ENCODE results near the gene C3orf18. TPM values are rescaled to one million over a fixed set of nuclear protein-coding genes. Genes with fewer than 3 reads are reported as not detected.

Gene C3orf18
- total RNA-seq, 1 donor from 2014 or later = 7.2 TPM

DNA sequence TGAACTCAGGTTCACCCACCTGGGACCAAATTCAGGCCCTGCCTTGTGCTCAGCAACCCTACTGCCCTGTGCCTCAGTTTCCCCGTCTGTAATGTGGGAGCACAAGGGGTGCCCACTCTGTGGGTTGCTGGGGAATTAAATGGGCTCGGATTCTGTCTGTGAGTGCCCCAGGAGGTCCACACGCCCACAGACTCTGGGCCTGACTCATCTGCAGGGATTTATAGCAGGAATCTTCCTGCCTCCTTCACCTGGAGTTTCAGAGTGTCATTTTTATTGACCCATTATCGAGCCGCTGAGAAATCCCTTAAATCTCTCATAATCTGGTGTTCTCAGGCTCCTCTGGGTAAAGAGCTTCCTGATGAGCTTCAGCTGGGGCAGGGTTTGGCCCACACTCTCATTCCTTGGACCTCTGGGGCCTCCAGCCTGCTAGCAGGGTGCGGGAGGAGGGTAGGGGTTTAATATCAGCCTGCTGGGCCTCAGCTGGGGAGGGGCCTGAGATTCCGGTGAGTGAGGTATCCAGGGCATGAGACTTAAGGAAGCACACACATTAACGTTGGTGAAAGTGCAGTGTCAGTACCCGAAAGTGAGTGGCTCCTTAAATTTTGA, 16.4 kb downstream of the C3orf18 start:
- H4K20me1 ChIP-seq (ENCODE audit: insufficient read depth, low read length) = no peaks in the 10 kb centered on the region

GRCh38 chr3:50550079-50550736, 17.3 kb downstream of the C3orf18 start:
- TF ChIP-seq EZH2 (IDR thresholded peaks at IDR 0.05; ENCODE audit: insufficient read depth, low read length) (no peak), CTCF (IDR thresholded peaks at IDR 0.05; ENCODE audit: insufficient read depth, low read depth, low read length) (peak; percentile 62)
- H3K4me3 Mint-ChIP-seq (ENCODE audit: unreplicated experiment) = no peak overlapping the region
- Histone ChIP-seq H3K9ac (ENCODE audit: low read length) (no peak overlapping the region), H3K27me3 (ENCODE audit: insufficient read depth, low read length) (peaks cover 5% of the 10 kb centered on the region), H3K4me2 (ENCODE audit: low read length) (no peak overlapping the region), H3K36me3 (ENCODE audit: insufficient read depth, low read length) (no peaks in the 10 kb centered on the region), H3K79me2 (ENCODE audit: insufficient read depth, low read length) (no peaks in the 10 kb centered on the region), H2AFZ (ENCODE audit: low read depth, low read length) (no peak overlapping the region), H3K9me3 (ENCODE audit: insufficient read depth, low read depth, low read length) (no peaks in the 10 kb centered on the region), H3K4me1 (ENCODE audit: insufficient read depth, low read length) (no peaks in the 10 kb centered on the region), H4K20me1 (ENCODE audit: insufficient read depth, low read length) (no peaks in the 10 kb centered on the region), H3K4me3 (ENCODE audit: insufficient read depth, low read depth, low read length) (no peak overlapping the region), H3K27ac (ENCODE audit: low read depth, low read length) (no peak overlapping the region)
- DNase-seq (ENCODE audit: low read depth) (no peak), FAIRE-seq (no peak)
- peaks cover 33% of the 10 kb centered on the region for H3K27me3 Mint-ChIP-seq (ENCODE audit: low read depth, unreplicated experiment)
- H3K9me3 Mint-ChIP-seq (ENCODE audit: unreplicated experiment) = no peaks in the 10 kb centered on the region
- no peak overlapping the region for H3K27ac Mint-ChIP-seq (ENCODE audit: unreplicated experiment)
- no peaks in the 10 kb centered on the region for H3K4me1 Mint-ChIP-seq (ENCODE audit: low read depth, unreplicated experiment)
- H3K36me3 Mint-ChIP-seq (ENCODE audit: low read depth, unreplicated experiment) = no peaks in the 10 kb centered on the region

More for the DNA sequence above, 16.4 kb downstream of the C3orf18 start:
- Histone ChIP-seq H3K4me1 (ENCODE audit: insufficient read depth, low read length) (no peaks in the 10 kb centered on the region), H3K36me3 (ENCODE audit: insufficient read depth, low read length) (no peaks in the 10 kb centered on the region), H3K4me3 (ENCODE audit: insufficient read depth, low read depth, low read length) (no peak overlapping the region), H3K27me3 (ENCODE audit: insufficient read depth, low read length) (peaks cover 5% of the 10 kb centered on the region), H3K79me2 (ENCODE audit: insufficient read depth, low read length) (no peaks in the 10 kb centered on the region), H2AFZ (ENCODE audit: low read depth, low read length) (no peak overlapping the region), H3K4me2 (ENCODE audit: low read length) (no peak overlapping the region), H3K27ac (ENCODE audit: low read depth, low read length) (no peak overlapping the region), H3K9ac (ENCODE audit: low read length) (no peak overlapping the region), H3K9me3 (ENCODE audit: insufficient read depth, low read depth, low read length) (no peaks in the 10 kb centered on the region)
- no peak overlapping the region for H3K4me3 Mint-ChIP-seq (ENCODE audit: unreplicated experiment)
- no peaks in the 10 kb centered on the region for H3K4me1 Mint-ChIP-seq (ENCODE audit: low read depth, unreplicated experiment)
- no peaks in the 10 kb centered on the region for H3K36me3 Mint-ChIP-seq (ENCODE audit: low read depth, unreplicated experiment)
- H3K27ac Mint-ChIP-seq (ENCODE audit: unreplicated experiment) = no peak overlapping the region
- FAIRE-seq (no peak), DNase-seq (ENCODE audit: low read depth) (no peak)
- TF ChIP-seq CTCF (IDR thresholded peaks at IDR 0.05; ENCODE audit: insufficient read depth, low read depth, low read length) (no peak), EZH2 (IDR thresholded peaks at IDR 0.05; ENCODE audit: insufficient read depth, low read length) (no peak)
- H3K9me3 Mint-ChIP-seq (ENCODE audit: unreplicated experiment) = no peaks in the 10 kb centered on the region
- peaks cover 36% of the 10 kb centered on the region for H3K27me3 Mint-ChIP-seq (ENCODE audit: low read depth, unreplicated experiment)

DNA sequence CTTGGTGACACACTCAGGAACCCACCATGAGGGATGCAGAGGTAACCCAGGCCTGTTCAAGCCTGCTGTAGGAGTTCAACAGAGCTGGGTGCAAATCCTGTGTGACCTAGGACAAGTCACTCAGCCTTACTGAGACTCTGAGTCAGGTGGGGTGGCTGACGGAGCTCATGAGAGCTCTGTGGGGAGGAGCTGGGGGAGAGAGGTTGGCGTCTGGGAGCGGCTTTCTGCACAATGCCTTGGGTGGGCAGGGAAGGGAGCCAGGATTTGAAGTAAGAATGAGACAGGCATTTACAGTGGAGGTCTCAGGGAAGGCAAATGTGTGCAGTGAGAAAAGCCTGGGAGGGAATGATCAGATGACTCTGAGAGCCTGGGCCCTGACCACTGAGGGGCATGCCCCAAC, 18.3 kb downstream of the C3orf18 start:
- H3K27me3 Mint-ChIP-seq (ENCODE audit: low read depth, unreplicated experiment) = peaks cover 26% of the 10 kb centered on the region

More for the DNA sequence above, 18.3 kb downstream of the C3orf18 start:
- H3K4me1 Mint-ChIP-seq (ENCODE audit: low read depth, unreplicated experiment) = no peaks in the 10 kb centered on the region
- no peaks in the 10 kb centered on the region for H3K9me3 Mint-ChIP-seq (ENCODE audit: unreplicated experiment)
- no peak overlapping the region for H3K4me3 Mint-ChIP-seq (ENCODE audit: unreplicated experiment)
- Histone ChIP-seq H3K9ac (ENCODE audit: low read length) (no peak overlapping the region), H3K27me3 (ENCODE audit: insufficient read depth, low read length) (peaks cover 5% of the 10 kb centered on the region), H3K79me2 (ENCODE audit: insufficient read depth, low read length) (no peaks in the 10 kb centered on the region), H3K27ac (ENCODE audit: low read depth, low read length) (no peak overlapping the region), H3K4me1 (ENCODE audit: insufficient read depth, low read length) (no peaks in the 10 kb centered on the region), H3K4me2 (ENCODE audit: low read length) (no peak overlapping the region), H4K20me1 (ENCODE audit: insufficient read depth, low read length) (no peaks in the 10 kb centered on the region), H2AFZ (ENCODE audit: low read depth, low read length) (no peak overlapping the region), H3K9me3 (ENCODE audit: insufficient read depth, low read depth, low read length) (no peaks in the 10 kb centered on the region), H3K4me3 (ENCODE audit: insufficient read depth, low read depth, low read length) (no peak overlapping the region), H3K36me3 (ENCODE audit: insufficient read depth, low read length) (no peaks in the 10 kb centered on the region)
- no peaks in the 10 kb centered on the region for H3K36me3 Mint-ChIP-seq (ENCODE audit: low read depth, unreplicated experiment)
- no peak overlapping the region for H3K27ac Mint-ChIP-seq (ENCODE audit: unreplicated experiment)
- FAIRE-seq = no peak
- TF ChIP-seq EZH2 (IDR thresholded peaks at IDR 0.05; ENCODE audit: insufficient read depth, low read length) (no peak), CTCF (IDR thresholded peaks at IDR 0.05; ENCODE audit: insufficient read depth, low read depth, low read length) (no peak)
- DNase-seq (ENCODE audit: low read depth) = no peak
